HL-60/S4 treated with phorbol 12-myristate 13-acetate at 8.2 ng/mL for 4 days and 3 days (cell line): ENCODE measurements around the gene CASP8.

Source experiments
- in situ Hi-C: fragments of 300-500 bp; cut with MboI; formaldehyde crosslinking; loops from 2 replicates; pipeline ENCODE4 v1.15.0; 2022; ENCODE audit warnings: low sequenced_read_pairs

Gene CASP8

GRCh38 chr2:201322772-201323171 lies 62.4 kb downstream of the CASP8 start:
- in situ Hi-C loops: no loop called here

GRCh38 chr2:201327678-201328077 lies 67.3 kb downstream of the CASP8 start:
- in situ Hi-C loops: no loop called here

GRCh38 chr2:201329409-201329808 lies 69.1 kb downstream of the CASP8 start:
- in situ Hi-C loops: no loop called here
